GM18868 (cell line): Measurements from ENCODE around the gene PTPRG.
"Not testable (repeated sequence)": the region's sequence is repeated elsewhere in the genome, so short reads cannot be mapped to it uniquely, and the experiment has no call there.

ENCODE experiments used
- ATAC-seq: cut with Tn5 transposase; IDR thresholded peaks from one replicate; pipeline ENCODE4 v1.9.1; 2021; ENCODE audit warnings: mild to moderate bottlenecking, moderate library complexity; ENCODE audit not compliant: unreplicated experiment

Gene PTPRG

GRCh38 chr3:61681636-61682035 lies 120.3 kb downstream of the PTPRG start:
- ATAC-seq: no peak

DNA sequence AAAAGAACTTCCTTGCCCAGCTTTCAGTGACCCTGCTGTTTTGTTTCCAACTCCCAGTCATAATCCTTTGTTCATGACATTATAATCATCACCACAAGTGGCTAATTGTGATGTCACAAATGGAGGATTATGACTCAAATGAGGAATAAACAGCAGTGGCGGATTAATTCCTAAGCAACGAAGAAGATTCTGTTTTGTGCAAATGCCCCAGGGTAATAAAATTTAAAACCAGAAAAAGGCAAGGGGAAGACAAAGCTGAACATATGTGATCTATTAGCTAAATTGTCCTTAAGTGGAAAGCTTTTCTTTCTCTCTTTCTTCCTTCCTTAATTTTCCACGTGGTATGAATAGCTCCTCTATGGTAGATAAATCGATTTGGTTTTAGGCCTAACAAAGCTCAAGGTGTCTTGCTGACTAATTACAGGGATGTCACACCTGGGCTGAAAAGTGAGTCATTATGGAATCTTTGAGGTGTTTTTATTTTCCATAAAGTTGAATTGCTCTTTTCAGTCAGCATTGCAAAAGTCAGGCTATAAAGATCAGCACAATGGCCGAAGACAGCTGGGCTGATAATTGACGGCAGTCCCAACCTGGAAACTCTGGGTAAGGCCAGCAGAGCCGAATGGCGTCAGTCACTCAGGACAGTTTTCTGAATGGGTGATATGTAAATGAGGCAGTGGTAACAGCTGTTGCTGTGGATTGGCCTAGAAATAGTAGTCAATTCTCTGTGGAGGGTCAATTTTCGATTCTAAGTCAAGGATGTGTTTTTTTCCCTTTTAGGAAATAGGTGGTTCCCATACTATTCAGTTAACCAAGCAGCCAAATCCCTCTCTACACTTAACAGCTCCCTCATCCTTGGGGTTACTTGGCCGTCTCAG lies 121.5 kb downstream of the PTPRG start:
- ATAC-seq: no peak

GRCh38 chr3:61683549-61684236 lies 122.3 kb downstream of the PTPRG start:
- no peak for ATAC-seq

- no peak for ATAC-seq
Observed at GRCh38 chr3:61684386-61684785, 123.0 kb downstream of the PTPRG start.

- no peak for ATAC-seq
Observed at GRCh38 chr3:61685755-61686154, 124.4 kb downstream of the PTPRG start.

DNA sequence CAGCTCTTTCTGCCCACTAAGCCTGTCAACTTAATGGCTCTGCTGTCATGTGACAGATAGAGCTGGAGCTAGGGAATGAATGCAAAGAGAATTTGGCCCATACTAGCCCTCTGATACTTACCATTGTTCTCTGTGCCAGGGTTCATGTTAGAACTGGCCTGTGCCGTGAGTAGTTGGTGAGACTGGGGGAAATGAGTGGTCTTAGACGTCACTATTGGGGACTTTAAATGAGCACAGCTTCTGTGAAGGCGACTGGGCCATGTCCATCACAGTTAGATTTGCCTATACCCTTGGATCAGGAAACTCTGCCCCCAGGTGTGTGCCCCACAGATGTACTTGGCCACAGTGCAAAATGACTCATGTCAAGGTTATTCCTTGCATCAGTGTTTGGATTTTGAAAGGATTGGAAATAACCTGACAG lies 124.9 kb downstream of the PTPRG start:
- ATAC-seq: no peak

GRCh38 chr3:61687206-61687605 lies 125.8 kb downstream of the PTPRG start:
- no peak for ATAC-seq

- ATAC-seq: no peak
Observed at GRCh38 chr3:61687663-61688306, 126.4 kb downstream of the PTPRG start.

- no peak for ATAC-seq
Observed at GRCh38 chr3:61688307-61688984, 127.1 kb downstream of the PTPRG start.

DNA sequence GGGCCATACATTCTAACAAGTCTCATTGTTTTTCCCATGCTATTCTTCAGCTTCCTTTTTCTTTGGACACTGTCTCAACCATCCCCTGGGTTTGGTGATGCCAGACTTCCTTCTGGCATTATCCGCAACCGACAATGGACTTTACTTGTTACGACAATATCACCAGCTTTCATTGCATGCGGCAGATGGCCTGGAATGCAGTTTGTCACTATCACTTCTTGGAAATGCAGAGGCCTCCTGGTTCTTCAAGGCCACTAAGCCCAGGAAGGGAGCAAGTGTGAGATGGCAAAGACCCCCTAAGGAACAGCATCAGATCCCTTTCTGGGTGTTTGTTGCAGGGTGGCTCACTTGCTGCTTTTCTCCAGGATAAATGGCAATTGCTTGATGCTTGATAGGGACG lies 128.6 kb downstream of the PTPRG start:
- ATAC-seq: no peak

DNA sequence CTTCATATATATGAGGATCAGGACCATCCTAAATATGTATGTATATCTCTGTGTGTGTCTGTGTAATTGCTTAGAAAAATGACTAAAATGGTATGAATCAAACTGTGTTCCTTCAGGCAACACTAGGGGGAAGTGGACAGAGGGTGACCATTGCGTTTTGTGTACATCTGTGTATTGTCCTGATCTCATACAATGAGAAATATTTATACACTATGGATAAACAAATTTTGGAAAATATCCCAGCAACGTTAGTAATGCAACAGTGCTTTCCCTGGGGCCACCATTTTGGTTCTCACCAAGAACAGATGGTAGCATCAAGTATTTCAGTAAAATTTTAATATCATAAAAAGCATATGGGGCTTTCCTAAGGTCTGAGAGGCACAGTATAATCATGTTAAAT lies 130.1 kb downstream of the PTPRG start:
- ATAC-seq: no peak

GRCh38 chr3:61697301-61697700 lies 135.9 kb downstream of the PTPRG start:
- ATAC-seq: no peak

DNA sequence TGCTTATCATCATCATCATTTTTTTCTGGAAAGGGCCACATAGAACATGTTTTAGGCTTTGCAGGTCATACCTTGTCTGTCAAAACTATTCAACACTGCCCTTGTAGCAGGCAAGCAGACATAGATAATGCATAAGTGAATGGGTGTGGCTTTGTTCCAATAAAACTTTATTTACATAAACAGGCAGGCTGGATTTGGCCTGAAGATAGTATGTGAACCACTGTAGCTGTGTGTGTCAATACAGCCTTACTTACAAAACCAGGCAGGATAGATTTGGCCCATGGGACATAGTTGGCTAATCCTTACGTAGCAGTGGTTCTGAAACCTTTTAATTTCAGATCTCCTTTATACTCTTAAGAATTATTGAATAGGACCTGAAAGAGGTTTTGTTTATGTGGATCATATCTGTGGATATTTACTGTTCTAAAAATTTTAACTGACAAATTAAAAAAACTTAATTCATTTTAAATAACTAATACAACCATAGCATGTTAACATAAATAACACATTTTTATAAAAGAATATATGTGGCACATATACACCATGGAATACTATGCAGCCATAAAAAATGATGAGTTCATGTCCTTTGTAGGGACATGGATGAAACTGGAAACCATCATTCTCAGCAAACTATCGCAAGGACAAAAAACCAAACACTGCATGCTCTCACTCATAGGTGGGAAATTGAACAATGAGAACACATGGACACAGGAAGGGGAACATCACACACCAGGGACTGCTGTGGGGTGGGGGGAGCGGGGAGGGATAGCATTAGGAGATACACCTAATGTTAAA lies 137.1 kb downstream of the PTPRG start:
- ATAC-seq: not testable (repeated sequence)

DNA sequence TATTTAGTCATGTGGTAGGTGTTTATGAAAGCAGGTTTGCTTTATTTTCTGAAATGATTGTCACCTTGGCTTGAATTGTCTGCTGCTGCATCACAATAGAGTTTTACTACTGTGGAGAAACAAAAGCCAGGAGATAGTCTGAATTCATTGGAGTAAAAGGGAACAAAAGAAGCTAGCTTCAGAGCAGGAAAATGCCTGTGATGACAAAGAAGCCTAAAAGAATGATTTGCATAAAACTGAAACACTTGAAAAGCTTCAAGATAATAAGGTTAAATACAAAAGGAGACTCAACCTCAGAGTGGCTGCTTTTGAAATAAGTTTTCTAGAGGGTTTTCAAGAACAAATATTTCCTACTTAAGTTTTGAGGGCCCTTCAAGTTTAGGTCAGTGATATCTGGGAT lies 138.3 kb downstream of the PTPRG start:
- no peak for ATAC-seq

DNA sequence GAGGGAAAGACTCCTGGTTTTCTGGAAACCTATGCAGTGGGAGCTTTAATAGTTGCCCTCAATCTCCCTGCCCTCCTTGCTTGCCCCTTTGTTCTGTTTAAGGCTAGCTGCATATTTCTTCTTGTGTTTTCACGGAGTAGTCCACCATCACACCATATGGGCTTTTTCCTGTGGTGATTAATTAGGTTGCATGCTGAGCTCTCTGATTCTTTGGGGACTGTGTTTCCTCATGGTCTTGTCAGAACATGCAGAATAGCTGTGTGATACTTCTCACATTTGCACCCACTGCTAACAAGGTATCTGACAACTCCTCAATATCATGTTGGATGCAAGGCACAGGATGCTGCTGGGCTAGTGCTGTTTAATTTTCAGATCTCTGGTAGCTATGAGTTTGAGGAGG lies 139.6 kb downstream of the PTPRG start:
- ATAC-seq: no peak

GRCh38 chr3:61702453-61702852 lies 141.1 kb downstream of the PTPRG start:
- no peak for ATAC-seq

DNA sequence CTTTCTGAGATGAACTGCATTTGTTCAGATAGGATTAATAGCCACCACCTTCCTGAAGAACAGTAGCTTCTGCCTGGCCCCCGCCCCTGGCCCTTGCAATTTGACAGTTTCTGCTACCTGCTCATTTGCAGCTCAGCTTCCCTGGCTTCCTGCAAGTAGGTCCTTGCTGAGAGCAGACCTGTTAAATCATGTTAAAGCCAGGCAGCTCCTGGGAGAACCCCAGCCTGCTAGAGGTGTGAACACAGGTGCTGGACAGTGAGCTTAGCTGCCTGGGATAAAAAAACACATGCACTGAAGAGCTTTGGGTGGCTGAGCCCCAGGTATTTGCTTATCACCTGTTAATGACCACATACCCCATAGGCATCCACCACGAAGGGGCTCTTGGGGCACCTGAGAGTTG lies 143.4 kb downstream of the PTPRG start:
- ATAC-seq: no peak

DNA sequence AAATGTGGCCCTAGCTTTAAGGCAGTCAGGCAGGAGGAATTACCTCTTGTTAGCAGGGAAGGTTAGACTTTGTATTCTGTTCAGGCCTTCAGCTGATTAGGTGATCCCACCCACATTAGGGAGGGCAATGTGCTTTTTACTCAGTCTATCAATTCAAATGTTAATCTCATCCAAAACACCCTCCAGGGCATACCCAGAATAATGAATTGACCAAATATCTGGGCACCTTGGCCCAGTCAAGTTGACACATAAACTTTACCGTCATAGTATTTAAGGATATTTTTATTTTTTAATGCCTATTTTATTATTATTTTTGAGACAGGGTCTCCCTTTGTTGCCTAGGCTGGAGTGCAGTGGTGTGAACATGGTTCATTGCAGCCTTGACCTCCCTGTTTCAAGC lies 146.1 kb downstream of the PTPRG start:
- ATAC-seq: no peak

- ATAC-seq: not testable (repeated sequence)
Observed at GRCh38 chr3:61710920-61711319, 149.5 kb downstream of the PTPRG start.

- no peak for ATAC-seq
Observed at GRCh38 chr3:61714225-61714624, 152.9 kb downstream of the PTPRG start.
